HUES64 (cell line): ENCODE measurements around the gene CST6.

ENCODE experiments used
- H3K27ac ChIP-seq: 2 replicates; pipeline ENCODE4 v1.7.0; 2013; ENCODE audit warnings: low read depth, low read length, inconsistent platforms
- H3K27me3 ChIP-seq: 2 replicates; pipeline ENCODE4 v1.6.1; 2013; ENCODE audit warnings: mild to moderate bottlenecking, low read length; ENCODE audit not compliant: insufficient read depth
- H3K36me3 ChIP-seq: 2 replicates; pipeline ENCODE4 v1.6.1; 2013; ENCODE audit warnings: mild to moderate bottlenecking, low read length; ENCODE audit not compliant: insufficient read depth
- H3K4me1 ChIP-seq: 2 replicates; pipeline ENCODE4 v1.6.1; 2013; ENCODE audit warnings: mild to moderate bottlenecking, low read length, moderate library complexity; ENCODE audit not compliant: insufficient read depth
- H3K4me3 ChIP-seq: 2 replicates; pipeline ENCODE4 v1.5.1; 2013; ENCODE audit warnings: mild to moderate bottlenecking, low read length, moderate library complexity
- H3K9ac ChIP-seq: 2 replicates; pipeline ENCODE4 v1.6.1; 2013; ENCODE audit warnings: mild to moderate bottlenecking, low read depth, low read length
- H3K9me3 ChIP-seq: 2 replicates; pipeline ENCODE4 v1.6.1; 2013; ENCODE audit warnings: low read depth, low read length; ENCODE audit not compliant: insufficient read depth
- WGBS: fragments of 150-250, 120-280 bp; methylation state at CpG from one replicate; pipeline ENCODE4 v1.1.7; 2013; ENCODE audit warnings: missing lambda C conversion rate; 5-methylcytosine and 5-hydroxymethylcytosine counted together

CST6 gene

DNA sequence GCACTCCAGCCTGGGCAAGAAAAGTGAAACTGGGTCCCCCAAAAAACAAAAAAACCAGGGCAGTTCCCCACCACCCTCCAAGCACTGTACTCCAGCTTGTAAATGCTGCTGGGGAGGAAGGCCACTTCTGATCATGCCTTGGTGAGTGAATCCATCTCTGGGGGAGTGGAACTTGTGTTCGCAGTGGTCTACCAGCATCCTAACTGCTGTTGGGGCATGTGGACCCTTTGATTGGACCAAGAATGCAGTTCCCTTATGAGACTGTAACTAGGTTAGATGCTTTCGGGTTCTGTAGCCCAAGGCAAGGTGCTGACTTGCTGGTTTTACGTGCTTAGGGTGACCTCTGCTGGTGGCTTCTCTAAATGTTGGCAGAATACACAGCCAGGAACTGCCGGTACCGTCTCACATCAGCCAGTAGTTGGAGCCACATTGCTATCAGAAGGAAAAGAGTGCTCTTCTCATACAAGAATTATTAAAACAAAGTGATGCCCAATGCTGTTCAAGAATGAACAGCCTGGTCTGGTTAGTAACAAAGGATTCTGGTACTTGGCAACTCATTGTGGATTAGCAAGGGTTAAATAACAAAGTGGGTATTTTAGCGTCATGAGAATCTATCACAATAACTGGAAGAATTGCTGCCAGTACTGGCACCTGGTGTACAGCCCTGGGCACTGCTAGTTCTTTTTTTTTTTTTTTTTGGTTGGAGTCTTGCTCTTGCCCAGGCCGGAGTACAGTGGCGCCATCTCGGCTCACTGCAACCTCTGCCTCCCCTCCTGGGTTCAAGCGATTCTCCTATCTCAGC is 22.8 kb upstream of the CST6 start:
- H3K27ac ChIP-seq: no peak overlapping the region
- 0 out of 2 replicates have a peak, but pooled peaks cover 3% of the 10 kb centered on the region for H3K36me3 ChIP-seq
- no peak overlapping the region for H3K4me3 ChIP-seq
- no peaks in the 10 kb centered on the region for H3K4me1 ChIP-seq
- H3K9ac ChIP-seq: no peak overlapping the region
- 56% methylated on average over 10 of the region's 10 CpGs for WGBS
- H3K27me3 ChIP-seq: no peaks in the 10 kb centered on the region
- no peaks in the 10 kb centered on the region for H3K9me3 ChIP-seq

DNA sequence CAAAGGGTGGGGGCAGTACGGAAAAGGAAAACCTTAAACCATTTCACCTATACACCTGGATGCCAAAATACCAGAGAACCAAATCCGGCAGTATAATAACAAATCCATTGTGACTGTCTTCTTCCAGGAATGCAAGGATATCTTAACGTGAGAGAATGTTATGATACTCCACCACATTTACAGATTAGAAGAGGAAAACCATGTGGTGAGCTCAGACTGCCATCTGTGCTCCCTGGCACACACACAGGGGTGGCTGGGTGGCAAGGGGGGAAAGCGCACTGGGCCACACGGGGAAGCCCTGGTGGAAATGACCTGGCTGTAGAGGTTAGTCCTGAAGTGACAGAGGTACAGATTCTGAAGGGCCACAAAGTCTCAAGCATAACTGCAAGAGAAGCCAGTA is 19.8 kb upstream of the CST6 start:
- peaks cover 8% of the 10 kb centered on the region; the same call in 1 of the 2 replicates for H3K36me3 ChIP-seq

DNA sequence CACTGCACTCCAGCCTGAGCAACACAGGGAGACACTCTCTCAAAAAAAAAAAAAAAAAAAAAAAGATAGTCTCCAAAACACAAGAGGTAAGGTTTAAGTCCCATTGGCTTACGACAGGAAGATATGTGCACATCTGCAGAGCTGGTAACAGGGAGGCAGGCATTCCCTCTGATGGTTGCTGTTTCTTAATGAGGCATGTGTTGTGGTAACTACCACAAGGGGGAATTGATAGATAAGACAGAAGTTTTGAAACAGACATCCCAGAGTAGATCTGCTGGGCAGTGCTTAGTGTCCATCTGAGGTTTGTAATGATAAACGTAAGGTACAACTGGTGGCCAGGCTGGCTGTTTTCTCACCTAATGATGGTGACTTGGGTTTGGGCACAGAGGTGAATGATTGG is 14.5 kb upstream of the CST6 start:
- H3K4me1 ChIP-seq: no peaks in the 10 kb centered on the region
- no peaks in the 10 kb centered on the region for H3K9me3 ChIP-seq
- no peak overlapping the region for H3K27ac ChIP-seq
- peaks cover 38% of the 10 kb centered on the region for H3K36me3 ChIP-seq
- no peak overlapping the region for H3K9ac ChIP-seq
- WGBS: 97% methylated on average over 2 of the region's 2 CpGs
- no peak overlapping the region for H3K4me3 ChIP-seq
- no peaks in the 10 kb centered on the region for H3K27me3 ChIP-seq

More for the DNA sequence above, 19.8 kb upstream of the CST6 start:
- WGBS: 90% methylated on average over 5 of the region's 5 CpGs
- Histone ChIP-seq H3K4me3 (no peak overlapping the region), H3K27me3 (no peaks in the 10 kb centered on the region), H3K9ac (no peak overlapping the region), H3K27ac (no peak overlapping the region), H3K4me1 (no peaks in the 10 kb centered on the region), H3K9me3 (no peaks in the 10 kb centered on the region)

DNA sequence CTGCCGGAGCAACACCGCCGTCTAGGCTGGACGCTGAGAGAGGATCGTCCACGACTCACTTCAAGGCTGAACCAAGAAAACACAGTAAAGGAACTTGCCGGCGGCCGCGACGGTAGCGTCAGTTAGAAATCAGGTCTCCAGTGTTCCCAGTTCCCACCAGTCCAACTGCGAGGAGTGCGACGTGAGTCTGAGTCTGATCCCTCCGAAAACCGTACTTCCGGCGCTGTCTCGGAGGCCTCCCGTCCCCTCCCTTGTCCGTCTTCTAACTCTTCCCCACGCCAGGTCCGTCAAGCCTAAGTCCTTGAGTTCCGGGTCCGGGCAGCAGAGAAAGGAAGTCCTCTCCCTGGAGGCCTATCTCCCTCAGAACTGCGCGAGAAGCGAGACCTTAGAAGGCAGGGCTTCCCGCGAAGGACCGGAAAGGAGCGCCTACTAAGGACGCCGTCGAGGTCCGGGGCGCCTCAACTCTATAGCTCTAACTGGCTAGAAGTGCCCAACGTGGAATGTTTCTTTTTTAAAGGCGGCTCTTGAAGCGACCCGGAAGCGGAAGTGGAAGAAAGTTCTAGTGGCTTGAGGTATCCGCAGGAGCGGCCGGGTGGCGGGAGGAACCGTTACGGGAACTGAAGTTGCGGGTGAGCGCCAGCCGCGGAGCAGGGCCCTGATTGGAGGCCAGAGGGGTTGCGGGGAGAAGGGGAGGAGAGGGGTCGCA is 9.7 kb upstream of the CST6 start, which contains the start of the genes BANF1 and EIF1AD:
Gene BANF1 (plus strand): TSS at position 562 of the 706 bp plus-strand sequence. CDS start 748 bp downstream, outside the sequence.
Gene EIF1AD (minus strand): TSS at position 216 of the 706 bp plus-strand sequence. CDS start 1,768 bp downstream, outside the sequence.
- H3K4me3 ChIP-seq: peak within 1 kb of the TSS; percentile 98
- no peaks in the 10 kb centered on the region for H3K9me3 ChIP-seq
- peaks cover 5% of the 10 kb centered on the region; the same call in 1 of the 2 replicates for H3K4me1 ChIP-seq
- peaks cover 54% of the 10 kb centered on the region for H3K36me3 ChIP-seq
- under 1% methylated on average over 55 of the region's 55 CpGs for WGBS
- H3K9ac ChIP-seq: peak within 1 kb of the TSS; percentile 88
- H3K27me3 ChIP-seq: no peaks in the 10 kb centered on the region
- peak within 1 kb of the TSS; percentile 99 for H3K27ac ChIP-seq

DNA sequence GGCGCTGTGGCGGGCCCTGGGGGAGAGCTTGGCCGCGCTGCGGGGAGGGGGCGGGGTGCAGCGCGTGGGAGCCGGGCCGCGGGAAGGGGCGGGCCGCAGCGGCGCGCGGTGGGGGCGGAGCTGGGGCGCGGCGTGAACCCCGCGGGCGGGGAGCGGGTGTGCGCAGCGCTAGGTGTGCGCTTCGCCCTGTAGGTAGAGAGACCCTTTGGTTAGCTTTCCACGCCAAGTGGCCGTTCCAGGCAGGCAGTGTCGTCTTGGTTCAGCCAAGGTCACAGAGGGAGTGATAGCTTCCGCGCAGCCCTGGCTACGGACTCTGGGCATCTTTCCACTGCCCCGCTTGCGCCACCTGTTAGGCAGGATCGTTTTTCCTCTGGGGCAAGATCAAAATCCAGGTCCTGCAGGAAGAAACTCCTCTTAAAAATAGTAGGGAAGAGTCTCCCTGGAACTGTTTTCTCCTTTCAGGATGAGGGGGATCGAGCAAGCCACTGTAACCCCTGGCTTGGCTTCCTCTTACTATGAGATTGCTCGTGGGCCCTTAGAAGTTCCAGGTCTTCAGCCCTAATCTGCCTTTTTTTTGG is 9.1 kb upstream of the CST6 start:
- Histone ChIP-seq H3K27ac (peak overlapping the region; percentile 99; the same call in 1 of the 2 replicates), H3K27me3 (no peaks in the 10 kb centered on the region), H3K9me3 (no peaks in the 10 kb centered on the region), H3K4me3 (peak overlapping the region; percentile 98), H3K36me3 (peaks cover 48% of the 10 kb centered on the region), H3K4me1 (peaks cover 9% of the 10 kb centered on the region; the same call in 1 of the 2 replicates), H3K9ac (peak overlapping the region; percentile 88)
- 2% methylated on average over 40 of the region's 40 CpGs for WGBS

DNA sequence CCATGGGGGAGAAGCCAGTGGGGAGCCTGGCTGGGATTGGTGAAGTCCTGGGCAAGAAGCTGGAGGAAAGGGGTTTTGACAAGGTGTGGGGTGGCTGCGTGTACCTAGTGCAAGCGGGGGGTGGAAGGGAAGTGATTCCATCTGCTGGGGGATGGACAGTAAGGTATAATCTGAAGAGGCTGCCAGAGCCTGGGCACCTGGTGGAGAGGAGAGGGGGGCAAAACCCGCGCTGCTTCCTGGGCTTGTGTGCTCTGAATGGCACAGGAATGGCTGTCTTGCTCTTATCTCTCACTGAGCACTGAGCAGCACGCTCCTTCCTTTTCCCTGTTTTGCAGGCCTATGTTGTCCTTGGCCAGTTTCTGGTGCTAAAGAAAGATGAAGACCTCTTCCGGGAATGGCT is 8.5 kb upstream of the CST6 start:
- 89% methylated on average over 6 of the region's 6 CpGs for WGBS
- Histone ChIP-seq H3K4me3 (peak overlapping the region; percentile 98), H3K4me1 (peaks cover 9% of the 10 kb centered on the region; the same call in 1 of the 2 replicates), H3K27me3 (no peaks in the 10 kb centered on the region), H3K36me3 (peaks cover 42% of the 10 kb centered on the region), H3K9me3 (no peaks in the 10 kb centered on the region), H3K9ac (peak overlapping the region; percentile 88), H3K27ac (no peak overlapping the region)

DNA sequence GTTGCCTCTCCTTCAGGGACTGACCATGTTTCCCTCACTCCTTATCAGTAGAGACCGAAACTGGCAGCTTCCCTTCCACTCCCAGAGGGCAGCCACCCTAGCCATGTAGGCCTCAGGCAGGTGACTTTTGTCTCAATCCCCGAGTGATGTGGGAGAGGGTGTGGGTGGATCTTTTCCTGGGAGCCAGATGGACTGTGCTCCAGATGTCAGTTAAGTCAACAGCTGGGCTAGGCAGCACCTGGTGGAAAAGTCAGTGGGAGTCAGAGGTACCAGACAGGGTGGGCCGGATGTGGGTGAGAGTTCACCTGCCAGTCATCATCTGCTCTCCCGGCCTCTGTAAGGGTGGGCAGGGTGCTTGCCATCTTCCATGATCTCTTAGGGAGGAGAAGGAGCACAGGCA is 7.6 kb upstream of the CST6 start:
- no peaks in the 10 kb centered on the region for H3K9me3 ChIP-seq
- WGBS: 94% methylated on average over 4 of the region's 4 CpGs
- H3K9ac ChIP-seq: no peak overlapping the region
- peaks cover 34% of the 10 kb centered on the region for H3K36me3 ChIP-seq
- H3K4me3 ChIP-seq: no peak overlapping the region
- no peak overlapping the region for H3K27ac ChIP-seq
- H3K4me1 ChIP-seq: peaks cover 9% of the 10 kb centered on the region; the same call in 1 of the 2 replicates
- no peaks in the 10 kb centered on the region for H3K27me3 ChIP-seq

DNA sequence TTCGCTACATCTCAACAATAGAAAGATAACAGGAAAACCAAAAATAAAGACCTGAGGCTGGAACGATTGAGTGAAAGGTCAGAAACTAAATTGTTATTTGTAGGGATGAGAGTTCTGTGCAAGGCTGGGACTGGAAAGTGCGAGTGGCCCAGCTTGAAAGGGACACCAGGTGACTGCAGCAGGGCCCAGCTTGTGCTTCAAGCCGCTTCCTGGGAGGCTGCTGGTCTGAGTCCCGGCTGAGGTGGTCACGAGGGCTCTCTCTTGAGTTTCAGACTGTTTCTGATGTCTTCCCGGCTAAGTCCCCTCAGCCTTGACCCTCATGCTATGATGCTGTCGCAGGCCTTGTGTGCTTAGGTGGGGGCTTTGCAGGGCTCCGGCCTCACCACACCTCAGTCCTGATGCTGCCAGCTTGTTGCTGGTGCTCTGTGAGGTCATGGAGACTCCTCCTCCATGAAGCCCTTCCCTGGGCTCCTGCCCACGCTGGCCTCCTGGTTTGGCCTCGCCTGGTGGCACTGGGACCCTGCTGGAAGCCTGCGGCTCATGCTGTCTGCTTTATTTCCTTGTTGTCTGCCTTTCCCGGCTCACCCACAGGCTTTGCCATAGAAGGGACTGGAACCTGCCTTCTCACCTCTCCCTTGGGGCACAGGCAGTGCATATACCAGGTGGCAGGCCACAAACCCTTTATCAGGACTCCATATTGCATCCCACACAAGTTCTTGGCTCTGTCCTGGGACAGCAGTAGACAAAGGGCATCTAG is 5.5 kb upstream of the CST6 start:
- H3K4me3 ChIP-seq: no peak overlapping the region
- no peaks in the 10 kb centered on the region for H3K9me3 ChIP-seq
- peak overlapping the region; percentile 38; the same call in 1 of the 2 replicates for H3K9ac ChIP-seq
- 87% methylated on average over 13 of the region's 13 CpGs for WGBS
- H3K27ac ChIP-seq: peak overlapping the region; percentile 15; the same call in 1 of the 2 replicates
- H3K27me3 ChIP-seq: peaks cover 1% of the 10 kb centered on the region; the same call in 1 of the 2 replicates
- peaks cover 9% of the 10 kb centered on the region; the same call in 1 of the 2 replicates for H3K4me1 ChIP-seq
- H3K36me3 ChIP-seq: peaks cover 21% of the 10 kb centered on the region

DNA sequence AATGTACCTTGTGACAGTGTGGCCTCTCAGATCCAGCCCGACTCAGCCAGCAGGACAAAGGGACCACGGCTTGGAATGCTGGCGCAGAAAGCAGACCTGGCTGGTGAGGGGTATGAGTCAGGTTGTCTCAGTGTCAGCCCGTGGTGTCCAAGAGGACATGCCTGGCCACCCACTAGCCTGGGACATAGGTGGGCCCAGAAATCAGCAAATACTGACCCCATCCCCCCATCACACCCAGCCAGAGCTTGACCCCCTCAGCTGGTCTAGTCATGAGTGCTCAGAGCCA is 5.0 kb upstream of the CST6 start:
- Histone ChIP-seq H3K27me3 (peaks cover 7% of the 10 kb centered on the region), H3K9me3 (no peaks in the 10 kb centered on the region), H3K9ac (peak overlapping the region; percentile 38; the same call in 1 of the 2 replicates), H3K27ac (peak overlapping the region; percentile 42; the same call in 1 of the 2 replicates), H3K4me1 (peaks cover 9% of the 10 kb centered on the region; the same call in 1 of the 2 replicates), H3K36me3 (peaks cover 21% of the 10 kb centered on the region), H3K4me3 (no peak overlapping the region)
- 76% methylated on average over 4 of the region's 4 CpGs for WGBS

DNA sequence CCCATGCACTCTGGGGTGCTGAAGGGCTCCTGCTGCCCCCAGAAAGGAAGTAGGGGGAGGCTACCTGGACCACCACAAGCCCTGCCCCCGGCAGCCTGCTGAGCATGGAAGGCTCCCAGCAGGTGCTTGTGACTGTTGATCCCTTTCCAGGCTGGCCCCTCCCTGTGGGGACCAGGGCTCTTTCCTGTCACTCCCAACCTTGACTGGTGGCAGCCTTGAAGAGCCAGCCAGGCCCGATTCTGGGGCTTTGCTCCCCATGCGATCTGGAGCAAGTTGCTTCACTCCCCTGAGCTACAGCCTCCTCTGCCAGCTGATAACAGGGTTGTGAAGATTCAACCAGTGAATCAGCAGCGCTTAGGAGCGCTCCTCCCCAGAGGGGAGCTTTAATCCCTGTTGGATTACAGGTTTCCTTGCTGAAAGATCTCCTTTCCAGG is 4.6 kb upstream of the CST6 start:
- H3K27me3 ChIP-seq: peaks cover 10% of the 10 kb centered on the region
- H3K36me3 ChIP-seq: peaks cover 21% of the 10 kb centered on the region
- H3K27ac ChIP-seq: peak overlapping the region; percentile 42; the same call in 1 of the 2 replicates
- peaks cover 9% of the 10 kb centered on the region; the same call in 1 of the 2 replicates for H3K4me1 ChIP-seq
- H3K4me3 ChIP-seq: no peak overlapping the region
- H3K9me3 ChIP-seq: no peaks in the 10 kb centered on the region
- WGBS: 46% methylated on average over 5 of the region's 5 CpGs
- H3K9ac ChIP-seq: no peak overlapping the region
